Measurements from ENCODE around the gene PDAP1. TPM values are rescaled to one million over a fixed set of nuclear protein-coding genes. Genes with fewer than 3 reads are reported as not detected.

Gene PDAP1
- total RNA-seq, 1 experiment from 2014 or later: 150 TPM

GRCh38 chr7:99395616-99396327 lies 12.6 kb downstream of the PDAP1 start:
- no peak overlapping the region for H3K4ac ChIP-seq (ENCODE audit: low read depth, low read length)
- Mint-ChIP-seq H3K36me3 (ENCODE audit: insufficient read depth in 1 of 3, low read depth in 3 of 3) (peaks cover 32 to 80% (median 61%) of the 10 kb centered on the region in 3 experiments), H3K4me1 (peaks cover 13 to 14% of the 10 kb centered on the region in 2 experiments), H3K4me3 (no peak overlapping the region), H3K27ac (peak overlapping the region in 1 of 3 experiments; percentile 57; a peak in 1 of 7 replicates), H3K27me3 (ENCODE audit: low read depth) (peaks cover 1% of the 10 kb centered on the region; the same call in 1 of the 2 replicates), H3K9me3 (no peaks in the 10 kb centered on the region)
- H2BK120ac ChIP-seq (ENCODE audit: low read depth, low read length, poor library complexity, severe bottlenecking): no peak overlapping the region
- no peak overlapping the region for H3K14ac ChIP-seq (ENCODE audit: insufficient read depth, low read length)
- H4K5ac ChIP-seq (ENCODE audit: insufficient read length, low read depth, low read length): no peak overlapping the region
- H3K27ac ChIP-seq (ENCODE audit: insufficient read length, low read depth, low read length): no peak overlapping the region
- no peak overlapping the region for H2BK5ac ChIP-seq (ENCODE audit: insufficient read length, low read length)
- no peak overlapping the region for H3K18ac ChIP-seq (ENCODE audit: insufficient read length, low read depth, low read length)
- no peaks in the 10 kb centered on the region for H3K79me1 ChIP-seq (ENCODE audit: insufficient read depth, low read depth, low read length, poor library complexity, severe bottlenecking)
- H2BK12ac ChIP-seq (ENCODE audit: insufficient read length, low read depth, low read length): no peak overlapping the region
- H3K4me1 ChIP-seq (ENCODE audit: insufficient read depth, low read length): peaks cover 2% of the 10 kb centered on the region; the same call in 1 of the 2 replicates
- no peak overlapping the region for H3K4me2 ChIP-seq (ENCODE audit: insufficient read depth, insufficient read length, low read length)
- H2AK5ac ChIP-seq (ENCODE audit: insufficient read length, low read length): no peak overlapping the region
- TF ChIP-seq, protein P1, sequence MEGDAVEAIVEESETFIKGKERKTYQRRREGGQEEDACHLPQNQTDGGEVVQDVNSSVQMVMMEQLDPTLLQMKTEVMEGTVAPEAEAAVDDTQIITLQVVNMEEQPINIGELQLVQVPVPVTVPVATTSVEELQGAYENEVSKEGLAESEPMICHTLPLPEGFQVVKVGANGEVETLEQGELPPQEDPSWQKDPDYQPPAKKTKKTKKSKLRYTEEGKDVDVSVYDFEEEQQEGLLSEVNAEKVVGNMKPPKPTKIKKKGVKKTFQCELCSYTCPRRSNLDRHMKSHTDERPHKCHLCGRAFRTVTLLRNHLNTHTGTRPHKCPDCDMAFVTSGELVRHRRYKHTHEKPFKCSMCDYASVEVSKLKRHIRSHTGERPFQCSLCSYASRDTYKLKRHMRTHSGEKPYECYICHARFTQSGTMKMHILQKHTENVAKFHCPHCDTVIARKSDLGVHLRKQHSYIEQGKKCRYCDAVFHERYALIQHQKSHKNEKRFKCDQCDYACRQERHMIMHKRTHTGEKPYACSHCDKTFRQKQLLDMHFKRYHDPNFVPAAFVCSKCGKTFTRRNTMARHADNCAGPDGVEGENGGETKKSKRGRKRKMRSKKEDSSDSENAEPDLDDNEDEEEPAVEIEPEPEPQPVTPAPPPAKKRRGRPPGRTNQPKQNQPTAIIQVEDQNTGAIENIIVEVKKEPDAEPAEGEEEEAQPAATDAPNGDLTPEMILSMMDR (conservative IDR thresholded peaks at IDR 0.05): no peak; the same call in 2 of the 3 replicates
- H2AFZ ChIP-seq (ENCODE audit: low read length): no peak overlapping the region
- no peak overlapping the region for H2BK20ac ChIP-seq (ENCODE audit: low read depth, low read length, poor library complexity, severe bottlenecking)
- no peak overlapping the region for H4K91ac ChIP-seq (ENCODE audit: insufficient read length, low read depth, low read length)
- no peaks in the 10 kb centered on the region for H4K20me1 ChIP-seq (ENCODE audit: control insufficient read depth, insufficient read depth, insufficient read length)
- H3T11ph ChIP-seq (ENCODE audit: low read length): no peak overlapping the region
- H2BK15ac ChIP-seq (ENCODE audit: low read depth, low read length): no peak overlapping the region
- H3K23me2 ChIP-seq (ENCODE audit: insufficient read length, low read depth, low read length, poor library complexity, severe bottlenecking): peaks cover 11% of the 10 kb centered on the region
- no peaks in the 10 kb centered on the region for H3K9me3 ChIP-seq (ENCODE audit: control insufficient read depth, low read depth, low read length)
- no peak overlapping the region for H3K9ac ChIP-seq (ENCODE audit: extremely low read depth, insufficient read length, low read length)
- WGBS (ENCODE audit: extremely low coverage, insufficient read length, low lambda C conversion rate): no CpG with 5 or more reads among the region's 14 CpGs
- H3K23ac ChIP-seq (ENCODE audit: insufficient read length, low read depth, low read length): no peak overlapping the region
- DNase-seq: no peak
- H3K79me2 ChIP-seq (ENCODE audit: insufficient read depth, low read length): no peaks in the 10 kb centered on the region
- H3K27me3 ChIP-seq (ENCODE audit: insufficient read depth, low read length): no peaks in the 10 kb centered on the region
- no peak overlapping the region for H3K56ac ChIP-seq (ENCODE audit: insufficient read length, low read depth, low read length)
- H4K8ac ChIP-seq (replicated peaks; ENCODE audit: insufficient read length, low read depth, low read length): no peak overlapping the region

Measured in H9 (cell line).